ENCODE data around the gene ADGRG6.

- TF ChIP-seq CTCF (IDR thresholded peaks at IDR 0.05; ENCODE audit: insufficient read depth, low read length, poor library complexity, severe bottlenecking) (no peak), EZH2phosphoT487 (conservative IDR thresholded peaks at IDR 0.05; ENCODE audit: low read length) (no peak)
Measured at GRCh38 chr6:142262231-142262630, 39.6 kb upstream of the ADGRG6 start.
